Renal pelvis (tissue), 4 donors: ENCODE measurements around the gene TMEM87A. TPM values are rescaled to one million over a fixed set of nuclear protein-coding genes. Genes with fewer than 3 reads are reported as not detected.

Source experiments
- DNase-seq: peaks from one replicate; pipeline ENCODE4 v3.0.0-alpha.2; 2013
- polyA plus RNA-seq, 3 donors: library from polyadenylated mRNA; unstranded; fragments of 120-200 nt; gene quantifications; one replicate each; pipeline ENCODE4 v1.2.1, GENCODE V29; 2013; ENCODE audit not compliant: insufficient read length in 3 of 3

TMEM87A gene
- polyA plus RNA-seq, 3 donors: 47.7 to 55.5 (median 55.2) TPM

GRCh38 chr15:42213511-42213910, 59.7 kb downstream of the TMEM87A start:
- no peak for DNase-seq

- no peak for DNase-seq
These were observed 62.5 kb downstream of the TMEM87A start for GRCh38 chr15:42210696-42211095.

GRCh38 chr15:42207674-42208579, 65.3 kb downstream of the TMEM87A start, which contains the start of gene VPS39:
TSS of gene VPS39 (minus strand) at chr15:42208304. CDS start at chr15:42208153, 151 bp downstream.
- DNase-seq: peak; percentile 88

- DNase-seq: no peak
These were observed 66.8 kb downstream of the TMEM87A start for GRCh38 chr15:42206406-42206805.

- DNase-seq: no peak
These were observed 69.3 kb downstream of the TMEM87A start for GRCh38 chr15:42203891-42204290.

GRCh38 chr15:42202653-42203052, 70.6 kb downstream of the TMEM87A start:
- DNase-seq: no peak

- no peak for DNase-seq
These were observed 71.4 kb downstream of the TMEM87A start for GRCh38 chr15:42201801-42202200.

- no peak for DNase-seq
These were observed 74.1 kb downstream of the TMEM87A start for GRCh38 chr15:42199126-42199525.

- DNase-seq: no peak
These were observed 74.7 kb downstream of the TMEM87A start for GRCh38 chr15:42198516-42198915.

GRCh38 chr15:42194513-42194912, 78.7 kb downstream of the TMEM87A start:
- DNase-seq: no peak

GRCh38 chr15:42193383-42193782, 79.8 kb downstream of the TMEM87A start:
- no peak for DNase-seq

GRCh38 chr15:42191610-42192346, 81.5 kb downstream of the TMEM87A start:
- DNase-seq: no peak

GRCh38 chr15:42190370-42190769, 82.9 kb downstream of the TMEM87A start:
- DNase-seq: no peak

- DNase-seq: no peak
These were observed 87.4 kb downstream of the TMEM87A start for GRCh38 chr15:42185801-42186200.

- DNase-seq: no peak
These were observed 88.5 kb downstream of the TMEM87A start for GRCh38 chr15:42184736-42185135.

- DNase-seq: no peak
These were observed 88.9 kb downstream of the TMEM87A start for GRCh38 chr15:42184296-42184695.

- no peak for DNase-seq
These were observed 90.3 kb downstream of the TMEM87A start for GRCh38 chr15:42182961-42183360.

GRCh38 chr15:42182328-42182886, 90.8 kb downstream of the TMEM87A start:
- no peak for DNase-seq

GRCh38 chr15:42178056-42178455, 95.2 kb downstream of the TMEM87A start:
- DNase-seq: no peak

GRCh38 chr15:42175671-42176070, 97.6 kb downstream of the TMEM87A start:
- DNase-seq: no peak

GRCh38 chr15:42172475-42172874, 100.8 kb downstream of the TMEM87A start:
- DNase-seq: no peak

- no peak for DNase-seq
These were observed 101.4 kb downstream of the TMEM87A start for GRCh38 chr15:42171795-42172194.

- DNase-seq: no peak
These were observed 102.1 kb downstream of the TMEM87A start for GRCh38 chr15:42171122-42171521.
